Measurements from ENCODE around the gene PCBP3. TPM values are rescaled to one million over a fixed set of nuclear protein-coding genes. Genes with fewer than 3 reads are reported as not detected.

Gene PCBP3
- total RNA-seq, 2 experiments from 2014 or later, result 1.9 to 2.2 TPM

DNA sequence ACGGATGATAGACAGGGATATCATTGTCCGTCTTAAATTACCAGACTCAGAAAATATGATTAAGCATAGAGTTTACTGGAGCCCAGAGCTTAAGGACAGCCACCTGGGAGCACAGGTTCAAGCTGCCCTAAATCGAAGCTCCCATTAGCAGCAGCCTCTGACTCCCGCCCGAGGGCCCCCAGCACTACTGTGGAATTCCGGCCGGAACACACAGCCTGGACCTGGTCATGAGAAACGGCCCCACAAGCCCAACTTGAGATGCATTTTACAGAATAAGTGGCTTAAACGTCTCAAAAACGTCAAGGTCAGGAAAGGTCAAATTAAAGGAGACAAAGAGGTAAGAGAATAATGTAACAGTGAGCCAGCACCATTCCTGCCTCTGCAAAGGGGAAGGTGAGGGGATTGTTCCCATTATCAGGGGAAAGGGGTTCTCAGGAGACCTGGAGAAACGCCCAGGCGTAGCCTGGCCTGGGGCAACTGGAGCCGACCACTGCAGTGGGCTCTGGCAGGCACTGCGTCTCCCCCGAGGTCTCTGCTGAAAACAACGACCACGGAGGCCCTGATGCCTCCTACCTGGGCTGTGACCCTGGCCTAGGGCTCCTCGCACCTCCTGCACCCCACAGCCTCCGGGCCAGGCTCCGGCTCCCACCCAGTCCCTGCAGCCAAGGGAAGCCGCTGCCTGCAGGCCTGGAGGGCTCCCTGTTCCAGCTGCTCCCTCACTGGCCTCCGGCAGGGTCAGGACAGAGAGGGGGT is 326.6 kb downstream of the PCBP3 start:
- intact Hi-C loops (cut with micrococcal nuclease), result loop anchor here (10.0 kb wide), 1 partner anchor 85 kb away; no protein-coding TSS in a partner anchor
- CTCF ChIA-PET, result interaction anchor here (0.8 to 5.0 kb wide), 14 partner anchors 11 to 398 kb away, joined by 3 to 50 read pairs (median 3); no protein-coding TSS in a partner anchor
- H3K27me3 Mint-ChIP-seq, result peaks cover 2% of the 10 kb centered on the region
- H3K36me3 Mint-ChIP-seq (ENCODE audit: low read depth), result no peaks in the 10 kb centered on the region
- DNase-seq, result no peak
- no peak for ATAC-seq
- TF ChIP-seq, protein P1, sequence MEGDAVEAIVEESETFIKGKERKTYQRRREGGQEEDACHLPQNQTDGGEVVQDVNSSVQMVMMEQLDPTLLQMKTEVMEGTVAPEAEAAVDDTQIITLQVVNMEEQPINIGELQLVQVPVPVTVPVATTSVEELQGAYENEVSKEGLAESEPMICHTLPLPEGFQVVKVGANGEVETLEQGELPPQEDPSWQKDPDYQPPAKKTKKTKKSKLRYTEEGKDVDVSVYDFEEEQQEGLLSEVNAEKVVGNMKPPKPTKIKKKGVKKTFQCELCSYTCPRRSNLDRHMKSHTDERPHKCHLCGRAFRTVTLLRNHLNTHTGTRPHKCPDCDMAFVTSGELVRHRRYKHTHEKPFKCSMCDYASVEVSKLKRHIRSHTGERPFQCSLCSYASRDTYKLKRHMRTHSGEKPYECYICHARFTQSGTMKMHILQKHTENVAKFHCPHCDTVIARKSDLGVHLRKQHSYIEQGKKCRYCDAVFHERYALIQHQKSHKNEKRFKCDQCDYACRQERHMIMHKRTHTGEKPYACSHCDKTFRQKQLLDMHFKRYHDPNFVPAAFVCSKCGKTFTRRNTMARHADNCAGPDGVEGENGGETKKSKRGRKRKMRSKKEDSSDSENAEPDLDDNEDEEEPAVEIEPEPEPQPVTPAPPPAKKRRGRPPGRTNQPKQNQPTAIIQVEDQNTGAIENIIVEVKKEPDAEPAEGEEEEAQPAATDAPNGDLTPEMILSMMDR (IDR thresholded peaks at IDR 0.05), result no peak
- H3K4me1 Mint-ChIP-seq (ENCODE audit: low read depth), result peaks cover 10% of the 10 kb centered on the region
- no peaks in the 10 kb centered on the region for H3K9me3 Mint-ChIP-seq
- no peak overlapping the region for H3K4me3 Mint-ChIP-seq
- POLR2A ChIA-PET, result interaction anchor here (1.3 kb wide), 1 partner anchor 173 kb away, joined by 3 read pairs; no protein-coding TSS in a partner anchor
- H3K27ac Mint-ChIP-seq, result no peak overlapping the region

DNA sequence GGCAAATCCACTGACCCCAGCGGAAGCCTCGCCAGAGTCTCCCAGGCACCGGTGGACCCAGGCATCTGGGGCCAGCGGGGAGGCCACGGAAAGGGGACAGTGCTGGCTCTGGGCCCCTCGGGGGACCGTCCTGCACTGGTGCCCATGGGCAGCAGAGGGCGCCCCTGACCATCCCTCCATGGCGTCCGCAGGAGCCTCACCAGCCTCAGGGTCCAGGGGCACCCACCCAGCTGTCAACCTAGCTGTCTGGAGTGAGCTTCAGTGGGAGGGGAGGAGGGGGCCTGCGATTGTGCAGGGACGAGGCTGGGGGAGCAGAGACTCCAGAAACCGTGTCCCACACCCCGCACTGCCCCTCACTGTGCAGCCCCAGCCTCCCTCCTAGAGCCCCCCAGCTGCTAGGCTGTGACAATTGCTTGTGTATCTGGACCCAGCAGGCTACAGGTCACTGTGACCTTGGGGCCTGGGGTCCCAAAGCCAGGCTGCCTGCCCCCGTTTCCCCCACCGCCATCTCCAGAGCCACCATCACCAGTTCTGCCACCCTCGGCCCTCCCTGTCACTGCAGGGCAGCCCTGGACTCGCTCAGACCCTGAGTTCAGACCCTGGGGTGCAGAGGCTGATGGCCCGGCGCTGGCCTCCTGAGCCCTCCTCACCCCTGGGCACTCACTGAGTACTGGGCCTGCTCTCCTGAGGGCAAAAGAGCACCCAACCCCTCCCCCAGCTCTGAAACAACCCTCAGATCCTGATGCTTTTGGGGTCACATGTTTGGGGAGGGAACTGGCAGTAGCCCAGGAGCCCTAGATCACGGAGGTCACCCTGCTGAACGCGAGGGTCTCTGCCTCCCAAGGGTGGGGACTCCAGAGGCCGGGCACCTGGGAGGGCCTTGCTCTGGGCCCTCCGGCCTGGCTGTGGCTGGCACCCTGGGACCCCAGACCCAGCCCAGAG is 327.4 kb downstream of the PCBP3 start:
- H3K4me3 Mint-ChIP-seq, result no peak overlapping the region
- no peaks in the 10 kb centered on the region for H3K36me3 Mint-ChIP-seq (ENCODE audit: low read depth)
- ChIA-PET POLR2A (interaction anchor here (1.3 kb wide), 1 partner anchor 172 kb away, joined by 3 read pairs; no protein-coding TSS in a partner anchor), CTCF (interaction anchor here (0.6 to 5.0 kb wide), 16 partner anchors 7 to 397 kb away, joined by 3 to 50 read pairs (median 3); no protein-coding TSS in a partner anchor)
- peak; percentile 64 for ATAC-seq
- H3K4me1 Mint-ChIP-seq (ENCODE audit: low read depth), result peaks cover 18% of the 10 kb centered on the region
- H3K27me3 Mint-ChIP-seq, result peaks cover 10% of the 10 kb centered on the region
- intact Hi-C loops (cut with micrococcal nuclease), result loop anchor here (10.0 kb wide), 1 partner anchor 84 kb away; no protein-coding TSS in a partner anchor
- no peak overlapping the region for H3K27ac Mint-ChIP-seq
- TF ChIP-seq, protein P1 (IDR thresholded peaks at IDR 0.05), result peak; percentile 91
- H3K9me3 Mint-ChIP-seq, result no peaks in the 10 kb centered on the region
- DNase-seq, result peak; percentile 74

DNA sequence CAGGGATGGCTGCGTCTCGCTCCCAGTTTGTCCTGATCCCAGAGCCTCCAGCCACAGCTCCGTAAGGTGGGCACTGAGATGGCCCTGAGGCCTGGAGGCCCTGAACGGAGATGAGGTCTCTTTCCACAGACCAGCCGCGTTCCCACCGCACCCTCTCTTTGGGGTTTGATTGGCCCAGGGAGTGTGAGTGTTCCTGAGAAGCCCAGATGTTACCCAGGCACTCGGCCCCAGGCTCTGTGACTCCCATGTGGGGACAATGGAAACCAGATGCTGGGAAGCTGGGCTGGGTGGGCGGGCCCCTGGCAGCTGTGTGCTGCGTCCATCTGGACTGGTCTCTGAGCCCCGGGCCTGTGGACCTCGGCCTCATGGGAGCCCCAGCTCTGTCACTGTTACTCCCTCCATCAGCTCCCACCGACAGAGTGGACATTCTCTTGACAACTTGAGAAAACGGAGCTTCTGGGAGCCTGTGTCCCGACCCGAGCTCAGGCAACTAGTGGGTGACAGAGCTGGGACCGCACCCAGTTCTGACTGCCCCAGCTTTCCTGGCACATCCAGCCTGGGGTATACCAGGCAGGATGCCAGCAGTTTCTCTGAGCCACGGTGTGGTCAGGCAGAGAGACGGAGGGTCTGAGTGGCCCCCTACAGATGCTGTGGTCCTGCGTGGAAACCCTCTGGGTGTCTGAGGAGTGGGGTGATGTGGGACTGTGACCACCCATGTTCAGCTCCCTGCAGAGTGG is 328.3 kb downstream of the PCBP3 start:
- no peaks in the 10 kb centered on the region for H3K9me3 Mint-ChIP-seq
- POLR2A ChIA-PET, result no interaction called here

DNA sequence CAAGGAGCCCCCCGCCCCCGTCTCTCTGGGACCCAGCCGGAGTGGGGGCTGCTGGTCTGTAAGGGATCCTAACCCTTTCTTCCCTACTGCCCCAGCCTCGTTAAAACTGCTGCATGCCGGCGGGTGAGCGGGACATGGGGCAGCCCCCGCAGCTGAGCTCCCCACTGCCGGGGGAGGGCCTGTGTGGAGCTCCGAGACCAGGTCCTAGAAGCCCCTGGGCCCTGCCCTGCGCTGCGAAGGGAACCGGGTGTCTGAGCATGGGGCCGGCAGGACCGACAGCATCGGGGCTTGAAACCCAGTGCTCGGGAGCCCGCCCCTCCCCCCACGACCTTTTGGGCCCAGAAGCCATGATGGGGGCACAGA is 328.8 kb downstream of the PCBP3 start:
- no peaks in the 10 kb centered on the region for H3K9me3 Mint-ChIP-seq
- no peak overlapping the region for H3K4me3 Mint-ChIP-seq
- peaks cover 22% of the 10 kb centered on the region for H3K4me1 Mint-ChIP-seq (ENCODE audit: low read depth)
- intact Hi-C loops (cut with micrococcal nuclease), result loop anchor here (10.0 kb wide), 1 partner anchor 82 kb away; no protein-coding TSS in a partner anchor
- peaks cover 15% of the 10 kb centered on the region for H3K27me3 Mint-ChIP-seq
- peak; percentile 21 for DNase-seq
- TF ChIP-seq, protein P1 (IDR thresholded peaks at IDR 0.05), result no peak
- no peak overlapping the region for H3K27ac Mint-ChIP-seq
- H3K36me3 Mint-ChIP-seq (ENCODE audit: low read depth), result no peaks in the 10 kb centered on the region
- ATAC-seq, result no peak
- ChIA-PET CTCF (interaction anchor here (0.6 to 5.0 kb wide), 5 partner anchors 9 to 496 kb away, joined by 3 to 50 read pairs (median 3); partner anchors contain the start of gene COL6A1), POLR2A (interaction anchor here (1.9 kb wide), 1 partner anchor 171 kb away, joined by 15 read pairs; no protein-coding TSS in a partner anchor)

More for the DNA sequence above, 328.3 kb downstream of the PCBP3 start:
- ATAC-seq (no peak), DNase-seq (no peak)
- Mint-ChIP-seq H3K27me3 (peaks cover 15% of the 10 kb centered on the region), H3K27ac (no peak overlapping the region), H3K4me3 (no peak overlapping the region), H3K4me1 (ENCODE audit: low read depth) (peaks cover 22% of the 10 kb centered on the region), H3K36me3 (ENCODE audit: low read depth) (no peaks in the 10 kb centered on the region)
- intact Hi-C loops (cut with micrococcal nuclease), result loop anchor here (10.0 kb wide), 1 partner anchor 83 kb away; no protein-coding TSS in a partner anchor
- TF ChIP-seq, protein P1 (IDR thresholded peaks at IDR 0.05), result no peak
- CTCF ChIA-PET, result interaction anchor here (0.6 to 5.0 kb wide), 8 partner anchors 8 to 497 kb away, joined by 3 to 50 read pairs (median 3); partner anchors contain the start of gene COL6A1
